ENCODE results near the gene BCAP31. TPM values are rescaled to one million over a fixed set of nuclear protein-coding genes. Genes with fewer than 3 reads are reported as not detected.

BCAP31 gene
- total and polyA plus RNA-seq, 2 of the 13 experiments (the other 11 are each of a cell fraction or from before 2014, with no cell fraction given) = 139 to 178 TPM

DNA sequence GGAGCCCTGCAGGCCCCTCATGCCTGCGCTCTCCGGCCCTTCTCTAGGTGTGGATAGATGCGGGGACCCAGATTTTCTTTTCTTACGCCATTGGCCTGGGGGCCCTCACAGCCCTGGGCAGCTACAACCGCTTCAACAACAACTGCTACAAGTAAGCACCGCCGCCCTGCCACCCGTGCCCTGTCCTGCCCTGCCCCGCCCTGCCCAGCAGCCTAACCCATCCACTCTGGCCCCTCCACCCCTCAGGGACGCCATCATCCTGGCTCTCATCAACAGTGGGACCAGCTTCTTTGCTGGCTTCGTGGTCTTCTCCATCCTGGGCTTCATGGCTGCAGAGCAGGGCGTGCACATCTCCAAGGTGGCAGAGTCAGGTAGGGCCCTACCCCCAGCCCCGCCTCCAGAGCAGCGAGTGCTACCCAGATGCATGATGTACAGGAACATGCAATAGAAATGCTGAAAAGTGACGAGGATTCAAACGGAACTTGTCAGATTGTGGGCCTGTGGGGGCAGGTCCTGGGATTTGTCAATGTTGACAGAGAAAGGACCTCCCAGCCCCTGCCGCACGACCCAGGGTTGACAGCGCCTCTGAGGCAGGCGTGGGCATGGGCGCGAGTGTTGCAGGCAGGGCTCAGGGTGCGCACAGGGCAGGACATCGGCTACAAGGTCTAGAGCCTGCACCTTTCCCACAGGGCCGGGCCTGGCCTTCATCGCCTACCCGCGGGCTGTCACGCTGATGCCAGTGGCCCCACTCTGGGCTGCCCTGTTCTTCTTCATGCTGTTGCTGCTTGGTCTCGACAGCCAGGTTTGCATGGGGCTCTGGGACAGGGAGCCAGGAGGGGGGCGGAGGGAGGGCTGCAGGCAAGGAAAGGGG, 30.7 kb downstream of the BCAP31 start:
- FAIRE-seq (no peak), DNase-seq (ENCODE audit: low spot score) (no peak), ATAC-seq (no peak)
- no TSS peak for BruUV-seq (replicated peaks)
- no peak overlapping the region for H3K9ac ChIP-seq (ENCODE audit: insufficient read depth, low read depth, low read length)
- CTCF ChIA-PET (ENCODE audit: low intra/inter-chr PET ratio, low total read pairs) = no interaction called here
- peaks cover 24% of the 10 kb centered on the region; the same call in 1 of the 2 replicates for H3K4me1 ChIP-seq (ENCODE audit: insufficient read depth, low read length)
- H3K36me3 ChIP-seq (replicated peaks in 1 of 2; ENCODE audit: control insufficient read depth in 1 of 2, insufficient read depth in 2 of 2, low read length in 2 of 2) = peaks cover 0 to 3% of the 10 kb centered on the region in 2 experiments; a peak in 2 of 5 replicates
- H3K79me2 ChIP-seq (ENCODE audit: insufficient read depth, low read length) = peaks cover 11% of the 10 kb centered on the region
- no peak overlapping the region for H3K4me3 ChIP-seq (replicated peaks in 1 of 3; ENCODE audit: insufficient read depth in 1 of 3, low read depth in 2 of 3, low read length in 3 of 3)
- in situ Hi-C loops (cut with HindIII; ENCODE audit: extremely low pct_ligation_motif_present, low pct_unique_long_range_greater_than_20kb) (no loop called here), intact Hi-C loops (cut with micrococcal nuclease; ENCODE audit: unreplicated experiment) (no loop called here)
- POLR2A ChIA-PET = no interaction called here
- H4K20me1 ChIP-seq (ENCODE audit: insufficient read depth, low read length) = peaks cover 25% of the 10 kb centered on the region
- no peak overlapping the region for H3K27ac ChIP-seq (ENCODE audit: extremely low read length, insufficient read depth, low read length)
- WGBS (ENCODE audit: low lambda C conversion rate) = 96% methylated on average over 4 of the region's 31 CpGs
- no peaks in the 10 kb centered on the region for H3K27me3 ChIP-seq (ENCODE audit: control insufficient read depth in 1 of 2, insufficient read depth in 2 of 2, low read length in 2 of 2)
- no peaks in the 10 kb centered on the region for H3K9me3 ChIP-seq (ENCODE audit: low read length)
- no peak overlapping the region for H2AFZ ChIP-seq (ENCODE audit: low read length)
- TF ChIP-seq ZNF547 (CRISPR knock-in tag; IDR thresholded peaks at IDR 0.05) (no peak), KLF9 (CRISPR knock-in tag; IDR thresholded peaks at IDR 0.05; ENCODE audit: low read depth) (no peak), STAG1 (CRISPR knock-in tag; IDR thresholded peaks at IDR 0.05) (no peak), TSC22D2 (CRISPR knock-in tag; IDR thresholded peaks at IDR 0.05; ENCODE audit: borderline replicate concordance) (no peak), AGO2 (optimal IDR thresholded peaks at IDR 0.05; ENCODE audit: low read depth, low read length) (peak; percentile 1), SSRP1 (CRISPR knock-in tag; IDR thresholded peaks at IDR 0.05) (peak; percentile 48; the same call in 1 of the 2 replicates), AKAP8 (CRISPR knock-in tag; IDR thresholded peaks at IDR 0.05) (no peak), KLF15 (CRISPR knock-in tag; IDR thresholded peaks at IDR 0.05; ENCODE audit: borderline replicate concordance) (no peak), AGO1 (IDR thresholded peaks at IDR 0.05; ENCODE audit: low read depth, low read length, poor library complexity, severe bottlenecking) (peak; percentile 51), CHD4 (IDR thresholded peaks at IDR 0.05; ENCODE audit: borderline replicate concordance, low read length) (no peak), FIP1L1 (IDR thresholded peaks at IDR 0.05; ENCODE audit: borderline replicate concordance, insufficient read depth, low read depth, low read length) (no peak), CCDC6 (CRISPR knock-in tag; IDR thresholded peaks at IDR 0.05) (no peak), RBFOX2 (IDR thresholded peaks at IDR 0.05; ENCODE audit: low read depth, low read length) (peak; percentile 72), ZFP36L1 (CRISPR knock-in tag; IDR thresholded peaks at IDR 0.05) (no peak), ZNF790 (CRISPR knock-in tag; IDR thresholded peaks at IDR 0.05; ENCODE audit: borderline replicate concordance) (no peak), NFIC (IDR thresholded peaks at IDR 0.05; ENCODE audit: low read length) (no peak)
- TF ChIP-seq, protein P1, sequence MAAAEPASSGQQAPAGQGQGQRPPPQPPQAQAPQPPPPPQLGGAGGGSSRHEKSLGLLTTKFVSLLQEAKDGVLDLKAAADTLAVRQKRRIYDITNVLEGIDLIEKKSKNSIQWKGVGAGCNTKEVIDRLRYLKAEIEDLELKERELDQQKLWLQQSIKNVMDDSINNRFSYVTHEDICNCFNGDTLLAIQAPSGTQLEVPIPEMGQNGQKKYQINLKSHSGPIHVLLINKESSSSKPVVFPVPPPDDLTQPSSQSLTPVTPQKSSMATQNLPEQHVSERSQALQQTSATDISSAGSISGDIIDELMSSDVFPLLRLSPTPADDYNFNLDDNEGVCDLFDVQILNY (CRISPR knock-in tag; conservative IDR thresholded peaks at IDR 0.05) = no peak
- TF ChIP-seq, protein P2, sequence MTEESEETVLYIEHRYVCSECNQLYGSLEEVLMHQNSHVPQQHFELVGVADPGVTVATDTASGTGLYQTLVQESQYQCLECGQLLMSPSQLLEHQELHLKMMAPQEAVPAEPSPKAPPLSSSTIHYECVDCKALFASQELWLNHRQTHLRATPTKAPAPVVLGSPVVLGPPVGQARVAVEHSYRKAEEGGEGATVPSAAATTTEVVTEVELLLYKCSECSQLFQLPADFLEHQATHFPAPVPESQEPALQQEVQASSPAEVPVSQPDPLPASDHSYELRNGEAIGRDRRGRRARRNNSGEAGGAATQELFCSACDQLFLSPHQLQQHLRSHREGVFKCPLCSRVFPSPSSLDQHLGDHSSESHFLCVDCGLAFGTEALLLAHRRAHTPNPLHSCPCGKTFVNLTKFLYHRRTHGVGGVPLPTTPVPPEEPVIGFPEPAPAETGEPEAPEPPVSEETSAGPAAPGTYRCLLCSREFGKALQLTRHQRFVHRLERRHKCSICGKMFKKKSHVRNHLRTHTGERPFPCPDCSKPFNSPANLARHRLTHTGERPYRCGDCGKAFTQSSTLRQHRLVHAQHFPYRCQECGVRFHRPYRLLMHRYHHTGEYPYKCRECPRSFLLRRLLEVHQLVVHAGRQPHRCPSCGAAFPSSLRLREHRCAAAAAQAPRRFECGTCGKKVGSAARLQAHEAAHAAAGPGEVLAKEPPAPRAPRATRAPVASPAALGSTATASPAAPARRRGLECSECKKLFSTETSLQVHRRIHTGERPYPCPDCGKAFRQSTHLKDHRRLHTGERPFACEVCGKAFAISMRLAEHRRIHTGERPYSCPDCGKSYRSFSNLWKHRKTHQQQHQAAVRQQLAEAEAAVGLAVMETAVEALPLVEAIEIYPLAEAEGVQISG (CRISPR knock-in tag; IDR thresholded peaks at IDR 0.05) = no peak
- no peak overlapping the region for H3K4me2 ChIP-seq (ENCODE audit: low read depth, low read length)

Data from HepG2 (cell line).